GM10248 (cell line): ENCODE data around the gene MRS2.
"Not testable (repeated sequence)": the region's sequence is repeated elsewhere in the genome, so short reads cannot be mapped to it uniquely, and the experiment has no call there.

ENCODE experiments used
- CTCF ChIA-PET: fragments of 300-600 bp; sonication (Branson Sonifier 250); formaldehyde crosslinking; extraction: SDS; loops from one replicate; lab custom pipeline; 2021; ENCODE audit warnings: antibody characterized with exemption; lab: Yijun Ruan, JAX
- POLR2A ChIA-PET: fragments of 350-650 bp; sonication (Branson Sonifier 250); formaldehyde crosslinking; extraction: SDS; loops from one replicate; lab custom pipeline; 2020; ENCODE audit warnings: antibody characterized with exemption; lab: Yijun Ruan, JAX
- DNase-seq: peaks from one replicate; pipeline ENCODE4 v3.0.0; 2012; ENCODE audit errors: extremely low spot score
- TF ChIP-seq, protein P1 (sequence below): IDR thresholded peaks from 2 replicates; pipeline ENCODE4 v1.5.1; 2012; ENCODE audit warnings: mild to moderate bottlenecking, low read depth; ENCODE audit errors: extremely low read depth, missing control alignments, control extremely low read depth

MRS2 gene

DNA sequence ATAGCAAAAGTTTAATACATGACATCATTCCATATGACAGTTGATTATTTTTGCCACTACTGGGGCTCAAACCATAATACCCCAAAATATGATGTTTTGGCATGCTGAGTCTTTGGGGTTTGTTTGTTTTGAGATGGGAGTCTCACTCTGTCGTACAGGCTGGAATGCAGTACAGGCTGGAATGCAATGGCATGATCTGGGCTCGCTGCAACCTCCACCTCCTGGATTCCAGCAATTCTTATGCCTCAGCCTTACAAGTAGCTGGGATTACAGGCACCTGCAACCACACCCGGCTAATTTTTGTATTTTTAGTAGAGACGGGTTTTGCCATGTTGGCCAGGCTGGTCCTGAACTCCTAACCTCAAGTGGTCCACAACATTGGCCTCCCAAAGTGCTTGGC, 1.3 kb upstream of the MRS2 start:
- DNase-seq = no peak
- ChIA-PET POLR2A (no interaction called here), CTCF (interaction anchor here (1.6 kb wide), 1 partner anchor 9 kb away, joined by 5 read pairs; no protein-coding TSS in a partner anchor)
- TF ChIP-seq, protein P1, sequence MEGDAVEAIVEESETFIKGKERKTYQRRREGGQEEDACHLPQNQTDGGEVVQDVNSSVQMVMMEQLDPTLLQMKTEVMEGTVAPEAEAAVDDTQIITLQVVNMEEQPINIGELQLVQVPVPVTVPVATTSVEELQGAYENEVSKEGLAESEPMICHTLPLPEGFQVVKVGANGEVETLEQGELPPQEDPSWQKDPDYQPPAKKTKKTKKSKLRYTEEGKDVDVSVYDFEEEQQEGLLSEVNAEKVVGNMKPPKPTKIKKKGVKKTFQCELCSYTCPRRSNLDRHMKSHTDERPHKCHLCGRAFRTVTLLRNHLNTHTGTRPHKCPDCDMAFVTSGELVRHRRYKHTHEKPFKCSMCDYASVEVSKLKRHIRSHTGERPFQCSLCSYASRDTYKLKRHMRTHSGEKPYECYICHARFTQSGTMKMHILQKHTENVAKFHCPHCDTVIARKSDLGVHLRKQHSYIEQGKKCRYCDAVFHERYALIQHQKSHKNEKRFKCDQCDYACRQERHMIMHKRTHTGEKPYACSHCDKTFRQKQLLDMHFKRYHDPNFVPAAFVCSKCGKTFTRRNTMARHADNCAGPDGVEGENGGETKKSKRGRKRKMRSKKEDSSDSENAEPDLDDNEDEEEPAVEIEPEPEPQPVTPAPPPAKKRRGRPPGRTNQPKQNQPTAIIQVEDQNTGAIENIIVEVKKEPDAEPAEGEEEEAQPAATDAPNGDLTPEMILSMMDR = no peak

DNA sequence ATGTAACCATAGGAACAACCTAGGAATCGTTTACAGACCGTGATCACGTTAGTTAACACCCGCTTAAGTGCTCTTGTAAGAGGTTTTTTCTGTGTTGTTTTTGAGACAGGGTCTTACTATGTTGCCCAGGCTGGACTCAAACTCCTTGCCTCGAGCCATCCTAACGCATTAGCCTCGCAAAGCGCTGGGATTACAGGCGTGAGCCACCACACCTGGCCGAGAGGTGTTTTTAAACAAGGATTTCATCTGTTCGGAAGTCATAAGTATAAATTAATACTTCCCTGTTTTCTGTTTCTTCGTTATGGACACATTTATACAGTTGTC, 727 bp downstream of the MRS2 start:
- CTCF ChIA-PET = interaction anchor here (1.0 to 1.8 kb wide), 3 partner anchors 15 to 120 kb away, joined by 3 to 5 read pairs (median 4); no protein-coding TSS in a partner anchor
- POLR2A ChIA-PET = no interaction called here
- DNase-seq = no peak
- TF ChIP-seq, protein P1 = no peak

DNA sequence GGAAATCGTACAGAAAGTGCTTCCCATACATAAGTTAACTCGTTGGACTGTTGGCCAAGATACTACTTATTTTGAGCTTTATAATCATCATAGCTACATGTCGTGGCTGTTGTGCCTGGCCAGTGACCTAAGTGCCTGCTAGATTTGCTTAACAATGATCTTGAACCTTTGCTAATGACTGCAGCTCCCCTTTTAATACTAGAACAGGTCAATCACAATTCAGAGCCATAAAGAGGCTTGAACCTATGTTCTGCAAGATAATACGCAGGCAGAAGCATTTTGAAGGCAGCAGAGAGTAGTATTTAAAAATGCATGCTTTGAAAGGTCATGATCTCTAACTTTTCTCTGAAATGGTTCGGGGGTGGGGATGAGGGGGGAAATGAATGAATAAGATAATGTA, 2.5 kb downstream of the MRS2 start:
- CTCF ChIA-PET = interaction anchor here (1.1 to 1.7 kb wide), 2 partner anchors 8 to 25 kb away, joined by 3 to 4 read pairs; no protein-coding TSS in a partner anchor
- TF ChIP-seq, protein P1 = no peak
- no peak for DNase-seq
- POLR2A ChIA-PET = no interaction called here

DNA sequence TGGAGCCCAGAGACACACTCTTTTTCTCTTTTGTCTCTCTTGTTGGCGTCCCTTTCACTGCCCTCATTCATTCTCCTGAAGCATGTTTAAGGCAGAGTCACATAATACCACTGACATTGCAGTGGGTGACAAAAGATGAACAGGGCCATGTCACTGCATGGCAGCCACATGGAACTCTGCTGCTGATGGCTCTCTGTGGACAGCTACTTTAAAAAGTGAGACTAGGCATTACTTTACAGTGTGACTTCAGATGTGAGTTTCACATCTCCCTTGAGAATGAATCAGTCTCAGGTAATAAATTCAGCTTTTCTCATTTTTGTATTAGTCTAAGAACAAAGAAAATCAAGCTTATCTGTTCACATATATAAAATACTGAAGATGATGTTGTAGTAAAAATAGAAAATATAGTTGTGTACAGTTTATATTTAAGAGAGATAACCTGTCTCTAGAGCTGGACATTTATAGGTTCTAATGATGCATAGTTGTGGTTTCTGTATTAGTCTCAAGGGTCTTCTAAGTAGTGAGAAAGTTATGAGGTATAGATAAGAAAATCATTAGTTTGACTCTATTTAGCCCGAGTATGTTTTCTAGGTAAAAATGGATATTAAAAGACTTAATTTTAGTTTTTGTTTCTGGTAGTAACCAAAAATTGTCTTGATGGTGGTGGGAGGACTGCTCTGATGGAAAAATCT, 6.1 kb downstream of the MRS2 start:
- POLR2A ChIA-PET = interaction anchor here (0.5 to 0.6 kb wide), 2 partner anchors 146 to 288 kb away, joined by 3 to 7 read pairs; no protein-coding TSS in a partner anchor
- CTCF ChIA-PET = interaction anchor here (1.0 to 1.2 kb wide), 2 partner anchors 23 to 49 kb away, joined by 3 to 4 read pairs; no protein-coding TSS in a partner anchor
- DNase-seq = peak; percentile 50
- TF ChIP-seq, protein P1 = no peak

DNA sequence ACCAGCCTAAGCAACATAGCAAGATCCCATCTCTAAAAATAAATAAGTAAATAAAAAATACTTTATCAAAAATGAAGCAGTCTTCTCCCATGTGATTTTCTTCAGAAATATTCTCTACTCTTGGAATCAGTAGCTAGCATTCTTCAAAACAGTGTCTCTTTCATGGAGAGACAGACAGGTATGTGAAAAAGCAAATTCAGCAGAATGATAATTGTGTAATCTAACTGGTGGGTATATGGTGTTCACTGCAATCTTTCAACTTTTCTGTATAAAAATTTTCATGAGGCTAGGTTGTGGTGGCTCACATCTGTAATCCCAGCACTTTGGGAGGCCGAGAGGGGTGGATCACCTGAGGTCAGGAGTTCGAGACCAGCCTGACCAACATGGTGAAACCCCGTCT, 7.9 kb downstream of the MRS2 start:
- no peak for DNase-seq
- ChIA-PET POLR2A (no interaction called here), CTCF (no interaction called here)
- TF ChIP-seq, protein P1 = no peak

DNA sequence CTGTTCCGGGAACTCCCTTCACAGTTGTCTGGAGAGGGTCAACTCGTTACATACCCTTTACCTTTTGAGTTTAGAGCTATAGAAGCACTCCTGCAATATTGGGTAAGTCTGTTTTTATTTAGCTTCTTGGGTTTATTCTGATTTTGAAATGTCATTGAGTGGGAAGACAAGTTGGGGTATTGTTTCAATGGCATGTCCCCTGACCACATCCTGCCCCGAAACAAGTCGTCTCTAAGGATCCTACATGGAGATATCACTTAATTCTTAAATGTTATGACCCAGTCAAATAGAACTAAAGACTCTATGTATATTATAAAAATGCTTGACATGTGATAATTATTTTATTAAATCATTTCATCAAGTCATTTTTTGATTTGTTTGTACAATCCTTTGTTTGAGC, 9.6 kb downstream of the MRS2 start:
- TF ChIP-seq, protein P1 = no peak
- no peak for DNase-seq
- POLR2A ChIA-PET = no interaction called here
- CTCF ChIA-PET = interaction anchor here (1.7 kb wide), 1 partner anchor 13 kb away, joined by 4 read pairs; no protein-coding TSS in a partner anchor

DNA sequence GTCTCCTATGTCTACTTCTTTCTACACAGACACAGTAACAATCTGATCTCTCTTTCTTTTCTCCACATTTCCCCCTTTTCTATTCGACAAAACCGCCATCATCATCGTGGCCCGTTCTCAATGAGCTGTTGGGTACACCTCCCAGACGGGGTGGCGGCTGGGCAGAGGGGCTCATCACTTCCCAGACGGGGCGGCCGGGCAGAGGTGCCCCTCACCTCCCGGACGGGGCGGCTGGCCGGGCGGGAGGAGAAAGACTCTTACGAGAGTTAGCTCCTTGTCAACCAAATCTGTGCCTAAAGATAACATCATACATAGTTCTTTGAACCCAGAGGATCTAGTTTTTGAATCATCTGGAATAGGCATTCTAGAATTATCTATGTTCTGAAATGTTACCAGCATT, 11.8 kb downstream of the MRS2 start:
- CTCF ChIA-PET = interaction anchor here (1.1 to 1.3 kb wide), 2 partner anchors 11 to 16 kb away, joined by 4 read pairs; no protein-coding TSS in a partner anchor
- POLR2A ChIA-PET, DNase-seq: not testable (repeated sequence)
